Panc1 (cell line): ENCODE data around the gene TEX14.
"Not testable (repeated sequence)": the region's sequence is repeated elsewhere in the genome, so short reads cannot be mapped to it uniquely, and the experiment has no call there.

Experiments used
- SIN3A ChIP-seq: IDR thresholded peaks from 2 replicates; pipeline ENCODE4 v1.6.1; 2012; ENCODE audit warnings: low read depth, mild to moderate bottlenecking, low read length, moderate library complexity, borderline replicate concordance; ENCODE audit not compliant: insufficient read depth
- TCF7L2 ChIP-seq: IDR thresholded peaks from 2 replicates; pipeline ENCODE4 v1.6.1; 2011; ENCODE audit warnings: mild to moderate bottlenecking, low read depth, low read length, inconsistent platforms
- TF ChIP-seq, protein P1 (sequence below), 2 experiments: IDR thresholded peaks; 2 replicates each; pipeline ENCODE4 v1.6.1; 2011 to 2012; ENCODE audit warnings: low read depth in 2 of 2, control low read depth in 1 of 2, low read length in 1 of 2, mild to moderate bottlenecking in 1 of 2, moderate library complexity in 1 of 2; ENCODE audit not compliant: insufficient read depth in 1 of 2
- TF ChIP-seq, protein P2 (sequence below): fragments of 450-650 bp; IDR thresholded peaks from 2 replicates; pipeline ENCODE4 v1.5.1; 2017; ENCODE audit warnings: mild to moderate bottlenecking

DNA sequence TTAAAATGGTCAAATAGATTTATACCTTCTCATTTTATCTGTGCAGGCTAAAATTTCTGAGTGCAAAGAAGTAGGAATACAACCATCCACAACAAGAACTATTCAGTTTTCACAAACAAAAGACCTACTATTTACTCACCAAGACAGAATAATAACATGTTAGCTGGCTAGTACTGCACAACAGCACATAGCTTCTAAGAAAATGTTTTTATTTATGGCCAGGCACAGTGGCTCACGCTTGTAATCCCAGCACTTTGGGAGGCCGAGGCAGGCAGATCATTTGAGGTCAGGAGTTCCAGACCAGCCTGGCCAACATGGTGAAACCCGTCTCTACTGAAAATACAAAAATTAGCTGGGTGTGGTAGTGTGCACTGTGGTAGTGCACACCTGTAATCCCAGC lies 136.7 kb downstream of the TEX14 start:
- TF ChIP-seq TCF7L2, SIN3A: not testable (repeated sequence)
- TF ChIP-seq, protein P1, sequence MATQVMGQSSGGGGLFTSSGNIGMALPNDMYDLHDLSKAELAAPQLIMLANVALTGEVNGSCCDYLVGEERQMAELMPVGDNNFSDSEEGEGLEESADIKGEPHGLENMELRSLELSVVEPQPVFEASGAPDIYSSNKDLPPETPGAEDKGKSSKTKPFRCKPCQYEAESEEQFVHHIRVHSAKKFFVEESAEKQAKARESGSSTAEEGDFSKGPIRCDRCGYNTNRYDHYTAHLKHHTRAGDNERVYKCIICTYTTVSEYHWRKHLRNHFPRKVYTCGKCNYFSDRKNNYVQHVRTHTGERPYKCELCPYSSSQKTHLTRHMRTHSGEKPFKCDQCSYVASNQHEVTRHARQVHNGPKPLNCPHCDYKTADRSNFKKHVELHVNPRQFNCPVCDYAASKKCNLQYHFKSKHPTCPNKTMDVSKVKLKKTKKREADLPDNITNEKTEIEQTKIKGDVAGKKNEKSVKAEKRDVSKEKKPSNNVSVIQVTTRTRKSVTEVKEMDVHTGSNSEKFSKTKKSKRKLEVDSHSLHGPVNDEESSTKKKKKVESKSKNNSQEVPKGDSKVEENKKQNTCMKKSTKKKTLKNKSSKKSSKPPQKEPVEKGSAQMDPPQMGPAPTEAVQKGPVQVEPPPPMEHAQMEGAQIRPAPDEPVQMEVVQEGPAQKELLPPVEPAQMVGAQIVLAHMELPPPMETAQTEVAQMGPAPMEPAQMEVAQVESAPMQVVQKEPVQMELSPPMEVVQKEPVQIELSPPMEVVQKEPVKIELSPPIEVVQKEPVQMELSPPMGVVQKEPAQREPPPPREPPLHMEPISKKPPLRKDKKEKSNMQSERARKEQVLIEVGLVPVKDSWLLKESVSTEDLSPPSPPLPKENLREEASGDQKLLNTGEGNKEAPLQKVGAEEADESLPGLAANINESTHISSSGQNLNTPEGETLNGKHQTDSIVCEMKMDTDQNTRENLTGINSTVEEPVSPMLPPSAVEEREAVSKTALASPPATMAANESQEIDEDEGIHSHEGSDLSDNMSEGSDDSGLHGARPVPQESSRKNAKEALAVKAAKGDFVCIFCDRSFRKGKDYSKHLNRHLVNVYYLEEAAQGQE (IDR thresholded peaks at IDR 0.05; ENCODE audit: insufficient read depth in 1 of 2, low read depth in 2 of 2, low read length in 1 of 2) = not testable (repeated sequence)
- TF ChIP-seq, protein P2, sequence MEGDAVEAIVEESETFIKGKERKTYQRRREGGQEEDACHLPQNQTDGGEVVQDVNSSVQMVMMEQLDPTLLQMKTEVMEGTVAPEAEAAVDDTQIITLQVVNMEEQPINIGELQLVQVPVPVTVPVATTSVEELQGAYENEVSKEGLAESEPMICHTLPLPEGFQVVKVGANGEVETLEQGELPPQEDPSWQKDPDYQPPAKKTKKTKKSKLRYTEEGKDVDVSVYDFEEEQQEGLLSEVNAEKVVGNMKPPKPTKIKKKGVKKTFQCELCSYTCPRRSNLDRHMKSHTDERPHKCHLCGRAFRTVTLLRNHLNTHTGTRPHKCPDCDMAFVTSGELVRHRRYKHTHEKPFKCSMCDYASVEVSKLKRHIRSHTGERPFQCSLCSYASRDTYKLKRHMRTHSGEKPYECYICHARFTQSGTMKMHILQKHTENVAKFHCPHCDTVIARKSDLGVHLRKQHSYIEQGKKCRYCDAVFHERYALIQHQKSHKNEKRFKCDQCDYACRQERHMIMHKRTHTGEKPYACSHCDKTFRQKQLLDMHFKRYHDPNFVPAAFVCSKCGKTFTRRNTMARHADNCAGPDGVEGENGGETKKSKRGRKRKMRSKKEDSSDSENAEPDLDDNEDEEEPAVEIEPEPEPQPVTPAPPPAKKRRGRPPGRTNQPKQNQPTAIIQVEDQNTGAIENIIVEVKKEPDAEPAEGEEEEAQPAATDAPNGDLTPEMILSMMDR = not testable (repeated sequence)
